GM19372 (cell line): ENCODE results near the gene SAMD4A.
A peak's percentile ranks its signal among the peaks of the same experiment; 100 is the strongest.
"Not testable (repeated sequence)": the region's sequence is repeated elsewhere in the genome, so short reads cannot be mapped to it uniquely, and the experiment has no call there.

Experiments
- ATAC-seq: cut with Tn5 transposase; IDR thresholded peaks from one replicate; pipeline ENCODE4 v1.9.1; 2021; ENCODE audit warnings: mild to moderate bottlenecking, low read depth, moderate library complexity; ENCODE audit not compliant: unreplicated experiment

Gene SAMD4A

GRCh38 chr14:54789781-54790480 lies 223.0 kb downstream of the SAMD4A start:
- no peak for ATAC-seq

- ATAC-seq = no peak
Measured at GRCh38 chr14:54791001-54791400, 224.1 kb downstream of the SAMD4A start.

GRCh38 chr14:54792288-54792687 lies 225.4 kb downstream of the SAMD4A start:
- no peak for ATAC-seq

- ATAC-seq = no peak
Measured at GRCh38 chr14:54794159-54794558, 227.2 kb downstream of the SAMD4A start.

GRCh38 chr14:54794796-54795195 lies 227.9 kb downstream of the SAMD4A start:
- ATAC-seq = no peak

GRCh38 chr14:54796961-54797360 lies 230.0 kb downstream of the SAMD4A start:
- no peak for ATAC-seq

- ATAC-seq = no peak
Measured at GRCh38 chr14:54797556-54797955, 230.6 kb downstream of the SAMD4A start.

GRCh38 chr14:54797986-54798385 lies 231.1 kb downstream of the SAMD4A start:
- ATAC-seq = no peak

GRCh38 chr14:54798465-54799124 lies 231.7 kb downstream of the SAMD4A start:
- ATAC-seq = no peak

GRCh38 chr14:54801482-54801881 lies 234.6 kb downstream of the SAMD4A start:
- ATAC-seq = not testable (repeated sequence)

- no peak for ATAC-seq
Measured at GRCh38 chr14:54803396-54803795, 236.5 kb downstream of the SAMD4A start.

GRCh38 chr14:54803926-54804537 lies 237.1 kb downstream of the SAMD4A start:
- ATAC-seq = no peak

GRCh38 chr14:54804538-54805041 lies 237.7 kb downstream of the SAMD4A start:
- no peak for ATAC-seq

GRCh38 chr14:54805070-54805444 lies 238.1 kb downstream of the SAMD4A start:
- no peak for ATAC-seq

- peak; percentile 62 for ATAC-seq
Measured at GRCh38 chr14:54805445-54806322, 238.8 kb downstream of the SAMD4A start.

GRCh38 chr14:54806616-54807015 lies 239.7 kb downstream of the SAMD4A start:
- ATAC-seq = no peak

- ATAC-seq = no peak
Measured at GRCh38 chr14:54807428-54807827, 240.5 kb downstream of the SAMD4A start.

- ATAC-seq = no peak
Measured at GRCh38 chr14:54807881-54808280, 241.0 kb downstream of the SAMD4A start.

- ATAC-seq = no peak
Measured at GRCh38 chr14:54808326-54809161, 241.6 kb downstream of the SAMD4A start.

GRCh38 chr14:54809767-54810166 lies 242.8 kb downstream of the SAMD4A start:
- ATAC-seq = no peak
